Mucosa of descending colon (tissue), 3 donors: Measurements from ENCODE around the gene CERS3. TPM values are rescaled to one million over a fixed set of nuclear protein-coding genes. Genes with fewer than 3 reads are reported as not detected.

Source experiments
- ATAC-seq: fragments of 200-7000 bp; cut with Tn5 transposase; one replicate; pipeline ENCODE4 v1.9.1; 2020; ENCODE audit warnings: mild to moderate bottlenecking, moderate library complexity
- DNase-seq, 3 donors: peaks; one replicate each; pipeline ENCODE4 v3.0.0-alpha.2; 2020
- H3K36me3 ChIP-seq: fragments of 200-600 bp; one replicate; pipeline ENCODE4 v1.8.0; 2021; ENCODE audit warnings: low read depth, mild to moderate bottlenecking
- H3K4me1 ChIP-seq: fragments of 200-600 bp; one replicate; pipeline ENCODE4 v1.8.0; 2021; ENCODE audit warnings: low read depth, mild to moderate bottlenecking
- H3K4me3 ChIP-seq: fragments of 200-600 bp; one replicate; pipeline ENCODE4 v1.8.0; 2021; ENCODE audit warnings: mild to moderate bottlenecking
- H3K9me3 ChIP-seq: fragments of 200-600 bp; one replicate; pipeline ENCODE4 v1.8.0; 2021; ENCODE audit warnings: mild to moderate bottlenecking
- CTCF ChIP-seq: fragments of 200-600 bp; IDR thresholded peaks from one replicate; pipeline ENCODE4 v1.8.0; 2022; ENCODE audit warnings: antibody characterized with exemption, mild to moderate bottlenecking
- intact Hi-C, 2 donors: fragments of 100-400 bp; cut with DNase I in 1 of 2; cut with micrococcal nuclease in 1 of 2; formaldehyde crosslinking; loops; one replicate each; pipeline versions ENCODE4 v1.11.0 to v1.11.1; 2022; cut with DNase I, micrococcal nuclease
- total RNA-seq, 3 donors: library from RNA; stranded (reverse); fragmentation: NEBNext Ultra II Directional in 2 of 3; extraction: Animal tissue kit (Norgen Biotek cat#: 25700) in 2 of 3; gene quantifications; one replicate each; pipeline versions ENCODE4 v1.2.1 to v1.2.4, GENCODE V29; 2021 to 2023
- donor health status: DM: no; HTN: no; CAD: no; lungs with moderate emphysema.
- donor health status: DM: no; HTN: no; CAD: no.
- donor health status: DM: no; HTN: yes; CAD: no.

Gene CERS3
- total RNA-seq, 3 donors from 2014 or later = 0.22 TPM; not detected in 2

- Histone ChIP-seq H3K9me3 (no peaks in the 10 kb centered on the region), H3K36me3 (no peaks in the 10 kb centered on the region), H3K4me3 (no peak overlapping the region), H3K4me1 (no peaks in the 10 kb centered on the region)
- no peak for ATAC-seq
- TF ChIP-seq CTCF = no peak
- intact Hi-C loops = no loop called here
- DNase-seq = no peak
Observed at GRCh38 chr15:100570275-100570674, 41.5 kb upstream of the CERS3 start.

- ATAC-seq (no peak), DNase-seq (no peak)
- Histone ChIP-seq H3K36me3 (no peaks in the 10 kb centered on the region), H3K9me3 (no peaks in the 10 kb centered on the region), H3K4me1 (no peaks in the 10 kb centered on the region), H3K4me3 (no peak overlapping the region)
- TF ChIP-seq CTCF = no peak
- intact Hi-C loops = loop anchor here (10.0 kb wide), 2 partner anchors 215 to 225 kb away; partner anchors contain the start of gene ADAMTS17 (in 1 of the 2)
Observed at GRCh38 chr15:100569391-100569790, 40.6 kb upstream of the CERS3 start.

- Histone ChIP-seq H3K9me3 (no peaks in the 10 kb centered on the region), H3K36me3 (no peaks in the 10 kb centered on the region), H3K4me1 (no peaks in the 10 kb centered on the region), H3K4me3 (no peak overlapping the region)
- intact Hi-C loops = loop anchor here (10.0 kb wide), 2 partner anchors 212 to 222 kb away; partner anchors contain the start of gene ADAMTS17 (in 1 of the 2)
- DNase-seq = no peak
- ATAC-seq = no peak
- no peak for TF ChIP-seq CTCF
Observed at GRCh38 chr15:100566850-100567628, 38.3 kb upstream of the CERS3 start.

GRCh38 chr15:100565591-100565990 lies 36.8 kb upstream of the CERS3 start:
- Histone ChIP-seq H3K4me3 (no peak overlapping the region), H3K9me3 (no peaks in the 10 kb centered on the region), H3K4me1 (no peaks in the 10 kb centered on the region), H3K36me3 (no peaks in the 10 kb centered on the region)
- DNase-seq = no peak
- ATAC-seq = no peak
- intact Hi-C loops = loop anchor here (10.0 kb wide), 2 partner anchors 211 to 221 kb away; partner anchors contain the start of gene ADAMTS17 (in 1 of the 2)
- no peak for TF ChIP-seq CTCF

DNA sequence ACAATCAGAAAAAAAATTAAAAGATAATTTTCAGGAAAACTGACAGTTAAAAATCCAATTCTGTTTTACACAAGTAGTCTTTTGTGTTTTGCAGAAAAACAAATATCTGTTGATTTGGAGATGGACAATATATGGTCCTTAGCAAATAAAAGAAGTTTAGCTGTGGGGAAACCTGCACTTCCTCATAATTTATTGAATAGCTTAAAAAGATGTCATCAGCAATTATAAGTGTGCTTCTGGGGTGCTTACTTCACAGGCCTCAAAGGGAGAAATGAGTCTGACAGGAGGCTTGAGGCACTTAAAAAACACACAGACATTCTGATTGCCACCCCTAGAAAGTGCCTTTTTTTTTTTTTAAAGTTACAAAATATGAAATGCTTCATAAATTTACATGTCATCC lies 31.6 kb upstream of the CERS3 start:
- H3K36me3 ChIP-seq = no peaks in the 10 kb centered on the region
- no peak for ATAC-seq

More for the DNA sequence above, 31.6 kb upstream of the CERS3 start:
- no peak for TF ChIP-seq CTCF
- H3K4me1 ChIP-seq = no peaks in the 10 kb centered on the region
- no peak overlapping the region for H3K4me3 ChIP-seq
- intact Hi-C loops = loop anchor here (10.0 kb wide), 2 partner anchors 206 to 216 kb away; partner anchors contain the start of gene ADAMTS17 (in 1 of the 2)
- no peak for DNase-seq
- no peaks in the 10 kb centered on the region for H3K9me3 ChIP-seq
